Peyer's patch (tissue), 4 donors: ENCODE results near the gene MAP2K7. TPM values are rescaled to one million over a fixed set of nuclear protein-coding genes. Genes with fewer than 3 reads are reported as not detected.
"Not testable (repeated sequence)": the region's sequence is repeated elsewhere in the genome, so short reads cannot be mapped to it uniquely, and the experiment has no call there.

Experiments
- DNase-seq, 3 donors: peaks; one replicate each; pipeline ENCODE4 v3.0.0-alpha.2; 2017 to 2019
- H3K27ac ChIP-seq, 4 donors: fragments of 200-600 bp; sonication (generic); one replicate each; pipeline ENCODE4 v1.5.1; 2016 to 2019
- H3K27me3 ChIP-seq, 2 donors: fragments of 200-600 bp; sonication (generic); one replicate each; pipeline ENCODE4 v1.5.1; 2019
- H3K36me3 ChIP-seq, 3 donors: fragments of 200-600 bp; sonication (generic); one replicate each; pipeline ENCODE4 v1.5.1; 2016 to 2019
- H3K4me1 ChIP-seq, 4 donors: fragments of 200-600 bp; sonication (generic); one replicate each; pipeline ENCODE4 v1.5.1; 2016 to 2019
- H3K4me3 ChIP-seq, 4 donors: fragments of 200-600 bp; sonication (generic); 1 replicate in 3 of 4; 2 replicates in 1 of 4; pipeline ENCODE4 v1.5.1; 2016 to 2019; ENCODE audit warnings: mild to moderate bottlenecking in 1 of 4
- H3K9me3 ChIP-seq, 4 donors: fragments of 200-600 bp; sonication (generic); one replicate each; pipeline ENCODE4 v1.5.1; 2016 to 2019; ENCODE audit warnings: mild to moderate bottlenecking in 1 of 4
- POLR2A ChIP-seq, 2 donors: fragments of 450-650 bp; IDR thresholded peaks; one replicate each; pipeline ENCODE4 v1.5.1; 2017; ENCODE audit warnings: antibody characterized with exemption in 2 of 2, mild to moderate bottlenecking in 2 of 2, moderate library complexity in 2 of 2
- total RNA-seq, 4 donors: library from RNA; depleted of rRNA; stranded (reverse); fragments of >200 nt; gene quantifications; one replicate each; pipeline ENCODE4 v1.1.0, GENCODE V29; 2016
- TF ChIP-seq, protein P1 (sequence below), 6 experiments: fragments of 450-650 bp in 4 of 6; fragments of 200-600 bp in 2 of 6; sonication (generic) in 1 of 6; IDR thresholded peaks; one replicate each; pipeline ENCODE4 v1.5.1; 2017 to 2019; ENCODE audit warnings: antibody characterized with exemption in 6 of 6, mild to moderate bottlenecking in 3 of 6, moderate library complexity in 1 of 6

MAP2K7 gene
- total RNA-seq, 4 donors from 2014 or later, result 16.6 to 39.3 (median 35.0) TPM

DNA sequence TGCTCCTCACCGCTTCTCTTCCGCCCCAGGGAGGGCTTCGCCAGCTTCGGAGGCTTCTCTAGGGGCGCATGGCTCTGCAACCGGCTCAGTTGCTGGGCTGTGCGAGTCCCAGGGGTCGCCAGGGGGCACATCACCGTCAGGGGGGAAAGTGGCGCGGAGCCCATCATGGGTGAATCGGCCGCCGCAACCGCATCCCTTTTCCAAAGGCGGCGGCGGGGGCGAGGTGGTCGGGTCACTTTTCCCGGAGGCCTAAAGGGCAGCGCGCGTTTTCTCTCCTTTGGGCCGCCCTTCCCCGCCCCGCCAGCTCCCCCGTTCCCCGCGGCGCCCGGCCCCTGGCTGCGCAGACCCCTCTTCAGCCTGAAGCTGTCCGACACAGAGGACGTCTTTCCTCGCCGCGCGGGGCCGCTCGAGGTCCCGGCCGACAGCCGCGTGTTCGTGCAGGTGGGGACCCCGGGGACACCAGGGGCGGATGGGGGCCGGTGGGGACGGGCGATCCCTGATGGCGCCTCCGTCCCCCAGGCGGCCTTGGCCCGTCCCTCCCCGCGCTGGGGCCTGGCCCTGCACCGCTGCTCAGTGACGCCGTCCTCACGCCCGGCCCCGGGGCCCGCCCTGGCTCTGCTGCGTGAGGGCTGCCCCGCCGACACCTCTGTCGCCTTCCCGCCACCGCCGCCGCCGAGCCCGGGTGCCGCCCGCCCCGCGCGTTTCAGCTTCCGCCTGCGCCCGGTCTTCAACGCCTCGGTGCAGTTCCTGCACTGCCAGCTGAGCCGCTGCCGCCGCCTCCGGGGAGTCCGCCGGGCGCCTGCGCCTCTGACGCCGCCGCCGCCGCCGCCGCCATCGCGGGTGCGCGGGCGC, 12.7 kb downstream of the MAP2K7 start:
- Histone ChIP-seq H3K27ac (peak overlapping the region in 1 of 4 donors; percentile 25), H3K36me3 (peaks cover 0 to 20% (median 0%) of the 10 kb centered on the region in 3 donors), H3K9me3 (no peaks in the 10 kb centered on the region), H3K27me3 (peaks cover 0 to 38% of the 10 kb centered on the region in 2 donors), H3K4me1 (peaks cover 2 to 35% (median 24%) of the 10 kb centered on the region in 4 donors), H3K4me3 (peak overlapping the region; percentile 6 to 94 (median 64))
- DNase-seq, result peak in 1 of 3 donors; percentile 69
- TF ChIP-seq, protein P1, sequence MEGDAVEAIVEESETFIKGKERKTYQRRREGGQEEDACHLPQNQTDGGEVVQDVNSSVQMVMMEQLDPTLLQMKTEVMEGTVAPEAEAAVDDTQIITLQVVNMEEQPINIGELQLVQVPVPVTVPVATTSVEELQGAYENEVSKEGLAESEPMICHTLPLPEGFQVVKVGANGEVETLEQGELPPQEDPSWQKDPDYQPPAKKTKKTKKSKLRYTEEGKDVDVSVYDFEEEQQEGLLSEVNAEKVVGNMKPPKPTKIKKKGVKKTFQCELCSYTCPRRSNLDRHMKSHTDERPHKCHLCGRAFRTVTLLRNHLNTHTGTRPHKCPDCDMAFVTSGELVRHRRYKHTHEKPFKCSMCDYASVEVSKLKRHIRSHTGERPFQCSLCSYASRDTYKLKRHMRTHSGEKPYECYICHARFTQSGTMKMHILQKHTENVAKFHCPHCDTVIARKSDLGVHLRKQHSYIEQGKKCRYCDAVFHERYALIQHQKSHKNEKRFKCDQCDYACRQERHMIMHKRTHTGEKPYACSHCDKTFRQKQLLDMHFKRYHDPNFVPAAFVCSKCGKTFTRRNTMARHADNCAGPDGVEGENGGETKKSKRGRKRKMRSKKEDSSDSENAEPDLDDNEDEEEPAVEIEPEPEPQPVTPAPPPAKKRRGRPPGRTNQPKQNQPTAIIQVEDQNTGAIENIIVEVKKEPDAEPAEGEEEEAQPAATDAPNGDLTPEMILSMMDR (IDR thresholded peaks at IDR 0.05), result no peak
- TF ChIP-seq POLR2A (IDR thresholded peaks at IDR 0.05), result no peak

DNA sequence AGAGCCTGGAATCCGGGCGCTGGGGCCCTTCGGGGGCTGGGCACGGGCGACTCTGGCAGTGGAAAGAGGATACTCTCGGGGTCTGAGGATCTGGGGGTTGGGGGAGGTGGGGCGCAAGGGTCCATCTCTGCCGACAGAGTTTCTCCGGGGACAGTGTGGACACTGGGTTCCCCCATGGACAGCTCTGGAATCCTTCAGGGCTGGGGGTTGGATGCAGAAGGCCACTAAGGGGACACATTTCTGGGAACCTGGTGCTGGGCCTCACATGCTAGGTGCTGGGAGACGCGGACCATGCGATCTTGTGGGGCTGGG, 13.2 kb downstream of the MAP2K7 start:
- no peak for DNase-seq
- H3K36me3 ChIP-seq, result peaks cover 0 to 16% (median 0%) of the 10 kb centered on the region in 3 donors
- H3K4me1 ChIP-seq, result peaks cover 2 to 41% (median 29%) of the 10 kb centered on the region in 4 donors
- H3K9me3 ChIP-seq, result no peaks in the 10 kb centered on the region
- TF ChIP-seq, protein P1 (IDR thresholded peaks at IDR 0.05), result no peak
- TF ChIP-seq POLR2A (IDR thresholded peaks at IDR 0.05), result no peak
- peak overlapping the region in 1 of 4 donors; percentile 25 for H3K27ac ChIP-seq
- H3K27me3 ChIP-seq, result peaks cover 0 to 38% of the 10 kb centered on the region in 2 donors
- peak overlapping the region; percentile 6 to 94 (median 64) for H3K4me3 ChIP-seq

DNA sequence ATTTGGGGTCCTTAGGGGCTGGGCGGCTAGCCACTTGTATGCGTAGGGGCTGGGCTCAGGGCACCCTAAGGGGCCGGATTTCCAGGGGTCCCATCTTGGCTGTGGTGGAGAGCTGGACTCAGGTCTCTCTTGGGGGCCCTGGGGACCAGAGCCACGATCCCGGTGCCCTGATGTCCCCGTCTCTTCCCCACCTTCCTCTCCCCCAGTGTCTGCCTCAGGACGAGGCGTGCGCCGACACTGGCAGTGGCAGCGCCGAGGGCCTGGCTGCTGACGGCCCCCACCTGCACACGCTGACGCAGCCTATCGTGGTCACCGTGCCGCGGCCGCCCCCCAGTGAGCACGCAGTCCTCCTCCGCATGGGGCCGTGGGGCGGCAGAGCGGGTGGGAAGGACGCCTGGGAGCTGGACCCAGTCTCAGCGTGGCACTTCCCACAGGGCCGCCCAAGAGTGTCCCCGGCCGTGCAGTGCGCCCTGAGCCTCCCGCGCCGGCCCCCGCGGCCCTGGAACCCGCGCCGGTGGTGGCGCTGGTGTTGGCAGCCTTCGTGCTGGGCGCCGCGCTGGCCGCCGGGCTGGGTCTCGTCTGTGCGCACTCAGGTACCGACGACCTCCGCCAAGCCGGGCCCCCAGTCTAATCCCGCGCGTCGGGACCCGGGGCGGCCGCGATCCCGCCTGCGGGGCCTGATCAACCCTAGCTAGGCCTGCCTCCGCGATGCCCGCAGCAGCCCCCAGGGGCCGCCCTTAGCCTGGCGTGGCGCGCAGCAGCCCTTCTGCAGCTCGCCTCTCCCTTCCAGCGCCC, 13.8 kb downstream of the MAP2K7 start:
- peak; percentile 34 to 76 (median 75) for DNase-seq
- Histone ChIP-seq H3K27ac (peak overlapping the region in 1 of 4 donors; percentile 39), H3K36me3 (peaks cover 0 to 15% (median 0%) of the 10 kb centered on the region in 3 donors)

DNA sequence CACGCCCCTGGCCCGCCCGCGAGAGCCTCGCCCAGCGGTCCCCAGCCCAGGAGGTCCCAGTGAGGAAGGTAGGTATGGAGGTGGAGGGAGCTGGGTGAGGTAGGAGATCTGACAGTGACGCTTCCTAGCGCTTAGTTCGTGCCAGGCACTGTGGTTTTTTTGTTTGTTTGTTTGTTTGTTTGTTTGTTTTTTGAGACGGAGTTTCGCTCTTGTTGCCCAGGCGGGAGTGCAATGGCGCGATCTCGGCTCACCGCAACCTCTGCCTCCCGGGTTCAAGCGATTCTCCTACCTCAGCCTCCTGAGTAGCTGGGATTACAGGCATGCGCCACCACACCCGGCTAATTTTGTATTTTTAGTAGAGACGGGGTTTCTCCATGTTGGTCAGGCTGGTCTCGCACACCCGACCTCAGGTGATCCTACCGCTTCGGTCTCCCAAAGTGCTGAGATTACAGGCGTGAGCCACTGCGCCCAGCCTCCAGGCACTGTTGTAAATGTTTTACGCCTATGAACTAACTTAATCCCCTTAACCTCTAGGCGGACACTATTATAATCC, 14.5 kb downstream of the MAP2K7 start:
- H3K36me3 ChIP-seq, result peaks cover 0 to 15% (median 0%) of the 10 kb centered on the region in 3 donors
- not testable (repeated sequence) for DNase-seq, H3K27ac ChIP-seq, H3K9me3 ChIP-seq
- peak overlapping the region in 3 of 4 donors; percentile 49 to 94 (median 78) for H3K4me3 ChIP-seq
- peaks cover 2 to 46% (median 29%) of the 10 kb centered on the region in 4 donors for H3K4me1 ChIP-seq
- H3K27me3 ChIP-seq, result peaks cover 0 to 38% of the 10 kb centered on the region in 2 donors

More for the DNA sequence above, 13.8 kb downstream of the MAP2K7 start:
- Histone ChIP-seq H3K27me3 (peaks cover 0 to 38% of the 10 kb centered on the region in 2 donors), H3K9me3 (no peaks in the 10 kb centered on the region), H3K4me1 (peaks cover 2 to 46% (median 29%) of the 10 kb centered on the region in 4 donors), H3K4me3 (peak overlapping the region; percentile 2 to 94 (median 64))
- TF ChIP-seq, protein P1 (IDR thresholded peaks at IDR 0.05), result peak in 5 of 6 experiments; percentile 13 to 63 (median 53)
- TF ChIP-seq POLR2A (IDR thresholded peaks at IDR 0.05), result no peak

DNA sequence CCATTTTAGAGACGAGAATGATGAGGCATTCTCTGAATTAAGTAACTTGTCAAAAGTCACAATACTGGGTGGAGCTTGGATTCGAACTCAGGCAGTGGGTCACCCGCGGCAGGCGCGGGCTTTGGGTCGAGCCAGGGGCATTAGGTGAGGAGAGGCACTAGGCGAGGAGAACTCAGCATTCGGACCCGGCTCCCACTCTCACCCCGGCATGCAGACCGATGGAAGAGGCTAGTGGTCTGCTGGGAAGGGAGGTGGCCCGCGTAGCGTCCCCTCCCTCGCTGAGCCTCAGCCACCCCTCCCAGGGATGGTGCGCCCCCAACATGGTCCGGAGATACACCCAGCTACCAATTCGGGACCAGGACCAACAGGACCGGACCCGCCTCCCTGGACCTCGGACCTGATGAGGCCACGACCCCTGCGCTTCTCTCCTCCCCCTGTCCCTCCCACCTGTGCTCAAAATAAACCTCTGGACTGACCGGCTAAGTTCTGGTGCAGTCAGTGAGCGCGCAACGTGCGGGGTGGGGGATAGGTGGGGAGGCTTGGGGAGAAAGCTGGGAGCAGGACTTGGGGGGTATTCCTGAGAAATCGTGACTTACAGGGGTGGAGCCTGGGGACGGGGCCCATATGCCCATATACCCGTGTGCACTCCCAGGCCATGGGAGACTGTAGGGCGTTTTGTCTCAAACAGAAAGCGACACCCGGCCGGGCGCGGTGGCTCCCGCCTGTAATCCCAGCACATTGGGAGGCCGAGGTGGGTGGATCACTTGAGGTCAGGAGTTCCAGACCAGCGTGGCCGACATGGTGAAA, 15.1 kb downstream of the MAP2K7 start:
- DNase-seq, result peak in 2 of 3 donors; percentile 68 to 73
- peak overlapping the region in 3 of 4 donors; percentile 78 to 94 (median 87) for H3K4me3 ChIP-seq
- peak; percentile 46 to 65 for TF ChIP-seq POLR2A (IDR thresholded peaks at IDR 0.05)
- TF ChIP-seq, protein P1 (IDR thresholded peaks at IDR 0.05), result peak in 1 of 6 experiments; percentile 4
- peaks cover 2 to 46% (median 29%) of the 10 kb centered on the region in 4 donors for H3K4me1 ChIP-seq
- H3K27me3 ChIP-seq, result peaks cover 0 to 38% of the 10 kb centered on the region in 2 donors
- no peaks in the 10 kb centered on the region for H3K9me3 ChIP-seq
- H3K36me3 ChIP-seq, result peaks cover 0 to 14% (median 0%) of the 10 kb centered on the region in 3 donors
- peak overlapping the region in 3 of 4 donors; percentile 87 to 97 (median 93) for H3K27ac ChIP-seq
